GM12878 (cell line): ENCODE results near the gene MRPS23. TPM values are rescaled to one million over a fixed set of nuclear protein-coding genes. Genes with fewer than 3 reads are reported as not detected.

Experiments
- ATAC-seq: fragments of 200-7000 bp; cut with Tn5 transposase; 3 replicates; pipeline ENCODE4 v1.9.1; 2020; ENCODE audit warnings: mild to moderate bottlenecking, moderate library complexity
- BruUV-seq: library from RNA; stranded (reverse); fragments of 400-500 nt; replicated peaks from 2 replicates; lab custom pipeline; 2021; lab: Mats Ljungman, UMichigan
- CTCF ChIA-PET: fragments of 300-600 bp; sonication (Branson Sonifier 250); formaldehyde crosslinking; extraction: SDS; loops from one replicate; lab custom pipeline; 2021; ENCODE audit warnings: inconsistent platforms; lab: Yijun Ruan, JAX
- POLR2A ChIA-PET: fragments of 350-600 bp; formaldehyde crosslinking; extraction: SDS; loops from one replicate; lab custom pipeline; 2021; ENCODE audit warnings: inconsistent platforms; lab: Charles Lee
- RAD21 ChIA-PET: fragments of 300-600 bp; sonication (Branson Sonifier 250); formaldehyde crosslinking; loops from one replicate; lab custom pipeline; 2023; ENCODE audit warnings: antibody characterized with exemption; ENCODE audit not compliant: unreplicated experiment; lab: Charles Lee
- SMC1A ChIA-PET: fragments of 300-600 bp; sonication (Branson Sonifier 250); formaldehyde crosslinking; loops from one replicate; lab custom pipeline; 2023; ENCODE audit not compliant: unreplicated experiment, uncharacterized antibody; lab: Charles Lee
- DNase-seq: peaks from one replicate; pipeline ENCODE4 v3.0.0-alpha.2; 2011; ENCODE audit warnings: low read depth, low spot score
- FAIRE-seq: peaks from 3 replicates; lab custom pipeline; 2011; peaks lifted over from hg19 to GRCh38; lab: Jason Lieb, UNC
- H2AFZ ChIP-seq: 2 replicates; pipeline ENCODE4 v1.6.0; 2011; ENCODE audit warnings: low read depth, low read length, control low read depth; ENCODE audit not compliant: control insufficient read depth
- H3K27ac ChIP-seq: 2 replicates; pipeline ENCODE4 v1.5.1; 2011; ENCODE audit warnings: control low read depth; ENCODE audit not compliant: control insufficient read depth, insufficient read depth
- H3K27me3 ChIP-seq, 2 experiments: replicated peaks in 1 of 2; 2 replicates each; pipeline versions ENCODE4 v1.6.0 to v1.6.1; 2011; ENCODE audit warnings: low read length in 1 of 2; ENCODE audit not compliant: control insufficient read depth in 2 of 2, insufficient read depth in 2 of 2
- H3K36me3 ChIP-seq, 2 experiments: 2 replicates each; pipeline ENCODE4 v1.5.1; 2011; ENCODE audit warnings: low read length in 1 of 2; ENCODE audit not compliant: control insufficient read depth in 2 of 2, insufficient read depth in 2 of 2
- H3K4me1 ChIP-seq: 2 replicates; pipeline ENCODE4 v1.6.1; 2011; ENCODE audit warnings: mild to moderate bottlenecking, low read length, moderate library complexity, mixed read lengths; ENCODE audit not compliant: control insufficient read depth, insufficient read depth
- H3K4me2 ChIP-seq: 2 replicates; pipeline ENCODE4 v1.6.0; 2011; ENCODE audit warnings: control low read depth; ENCODE audit not compliant: control insufficient read depth, insufficient read depth
- H3K4me3 ChIP-seq: fragments of 200-600 bp; sonication (generic); 2 replicates; pipeline ENCODE4 v1.5.1; 2016
- H3K79me2 ChIP-seq: 2 replicates; pipeline ENCODE4 v1.6.0; 2011; ENCODE audit warnings: low read length; ENCODE audit not compliant: control insufficient read depth, insufficient read depth
- H3K9ac ChIP-seq: 2 replicates; pipeline ENCODE4 v1.8.0; 2011; ENCODE audit warnings: low read length, control low read depth, mixed read lengths; ENCODE audit not compliant: control insufficient read depth, insufficient read depth
- H3K9me3 ChIP-seq: replicated peaks from 3 replicates; pipeline ENCODE4 v1.5.1; 2011; ENCODE audit warnings: mild to moderate bottlenecking, low read length; ENCODE audit not compliant: control insufficient read depth, insufficient read depth
- H4K20me1 ChIP-seq: 2 replicates; pipeline ENCODE4 v1.6.0; 2011; ENCODE audit not compliant: control insufficient read depth, insufficient read depth
- BRCA1 ChIP-seq: IDR thresholded peaks from 2 replicates; pipeline ENCODE4 v1.6.1; 2011; ENCODE audit warnings: low read depth, low read length, improper control_type of control experiment
- CBX5 ChIP-seq: sonication (generic); IDR thresholded peaks from 2 replicates; pipeline ENCODE4 v1.6.1; 2016; ENCODE audit warnings: low read depth, moderate library complexity, mild to moderate bottlenecking, inconsistent platforms
- CHD1 ChIP-seq: IDR thresholded peaks from 2 replicates; pipeline ENCODE4 v1.6.1; 2012; ENCODE audit warnings: low read depth, low read length, improper control_type of control experiment
- E4F1 ChIP-seq: fragments of 450-650 bp; IDR thresholded peaks from 2 replicates; pipeline ENCODE4 v1.6.1; 2018; ENCODE audit warnings: borderline replicate concordance, mild to moderate bottlenecking; ENCODE audit not compliant: partially characterized antibody
- EED ChIP-seq: sonication (generic); IDR thresholded peaks from 2 replicates; pipeline ENCODE4 v1.6.1; 2016; ENCODE audit warnings: antibody characterized with exemption, low read depth
- GATAD2B ChIP-seq: fragments of 450-650 bp; conservative IDR thresholded peaks from 2 replicates; pipeline ENCODE4 v1.6.1; 2017; ENCODE audit warnings: low read depth, mild to moderate bottlenecking, moderate library complexity
- IRF4 ChIP-seq: IDR thresholded peaks from 2 replicates; pipeline ENCODE4 v1.6.1; 2011; ENCODE audit warnings: low read depth, low read length
- MEF2B ChIP-seq: fragments of 450-650 bp; IDR thresholded peaks from 2 replicates; pipeline ENCODE4 v1.6.1; 2018; ENCODE audit warnings: mild to moderate bottlenecking, moderate library complexity; ENCODE audit not compliant: partially characterized antibody, poor library complexity, severe bottlenecking
- NR2F1 ChIP-seq: fragments of 450-650 bp; conservative IDR thresholded peaks from 2 replicates; pipeline ENCODE4 v1.6.1; 2017; ENCODE audit warnings: mild to moderate bottlenecking
- POLR2AphosphoS5 ChIP-seq: IDR thresholded peaks from 2 replicates; pipeline ENCODE4 v1.6.1; 2011; ENCODE audit warnings: mild to moderate bottlenecking, low read length, inconsistent platforms
- SMAD5 ChIP-seq: IDR thresholded peaks from 2 replicates; pipeline ENCODE4 v1.6.1; 2016; ENCODE audit warnings: antibody characterized with exemption, low read depth
- TCF7 ChIP-seq: IDR thresholded peaks from 2 replicates; pipeline ENCODE4 v1.6.1; 2014; ENCODE audit warnings: antibody characterized with exemption, borderline replicate concordance
- USF1 ChIP-seq: IDR thresholded peaks from 2 replicates; pipeline ENCODE4 v1.6.1; 2011; ENCODE audit warnings: borderline replicate concordance, low read depth, mild to moderate bottlenecking, moderate library complexity, mixed read lengths, low read length; ENCODE audit not compliant: insufficient read depth; ENCODE audit errors: extremely low read length
- WRNIP1 ChIP-seq: IDR thresholded peaks from 2 replicates; pipeline ENCODE4 v1.6.1; 2011; ENCODE audit warnings: low read depth, low read length, improper control_type of control experiment, borderline replicate concordance
- YY1 ChIP-seq: IDR thresholded peaks from 2 replicates; pipeline ENCODE4 v1.6.1; 2011; ENCODE audit warnings: low read depth, mild to moderate bottlenecking, low read length
- ZBTB40 ChIP-seq: fragments of 450-650 bp; IDR thresholded peaks from 2 replicates; pipeline ENCODE4 v1.6.1; 2016; ENCODE audit warnings: mild to moderate bottlenecking, moderate library complexity, borderline replicate concordance
- ZNF24 ChIP-seq: fragments of 450-650 bp; IDR thresholded peaks from 2 replicates; pipeline ENCODE4 v1.6.1; 2017; ENCODE audit warnings: antibody characterized with exemption, mild to moderate bottlenecking
- in situ Hi-C: fragments of 300-500 bp; cut with MboI; formaldehyde crosslinking; loops from 9 replicates; pipeline ENCODE4 v1.14.3; 2018; ENCODE audit warnings: mixed read lengths
- intact Hi-C: fragments of 100-400 bp; cut with micrococcal nuclease; formaldehyde crosslinking; loops from one replicate; pipeline ENCODE4 v1.14.2; 2022; ENCODE audit not compliant: unreplicated experiment
- polyA plus RNA-seq, 11 experiments: library from polyadenylated mRNA; depleted of rRNA in 4 of 11; unstranded in 6 of 11; stranded (reverse) in 5 of 11; fragments of >200 nt; fragmentation: Nextera tagmentation in 4 of 11; fragmentation: Illumina TruSeq in 1 of 11; extraction: Ambion mirVana in 4 of 11; extraction: Trizol in 1 of 11; gene quantifications; 1 replicate in 1 of 11; 2 replicates in 10 of 11; pipeline versions ENCODE4 v1.2.1 to v1.2.3, GENCODE V29; 2011 to 2016; ENCODE audit warnings: inconsistent platforms in 2 of 11, missing spikeins in 2 of 11, low read depth in 1 of 11
- total RNA-seq, 4 experiments: library from RNA; depleted of rRNA in 3 of 4; stranded (reverse); fragments of >200 nt in 3 of 4; fragmentation: Illumina TruSeq in 1 of 4; extraction: Trizol in 1 of 4; gene quantifications; 2 replicates each; pipeline versions ENCODE4 v1.2.1 to v1.2.3, GENCODE V29; 2013 to 2021

MRPS23 gene
- total and polyA plus RNA-seq, 10 of the 15 experiments (the other 5 are each of a cell fraction or from before 2014, with no cell fraction given) = 65.3 to 237 (median 87.9) TPM

GRCh38 chr17:57870283-57870635, 20.4 kb upstream of the MRPS23 start:
- Histone ChIP-seq H2AFZ (no peak overlapping the region), H3K4me1 (peaks cover 23% of the 10 kb centered on the region), H3K36me3 (no peaks in the 10 kb centered on the region), H3K4me3 (no peak overlapping the region), H3K9ac (no peak overlapping the region), H3K4me2 (no peak overlapping the region), H3K9me3 (no peaks in the 10 kb centered on the region; the same call in 2 of the 3 replicates), H3K79me2 (no peaks in the 10 kb centered on the region), H4K20me1 (no peaks in the 10 kb centered on the region), H3K27ac (no peak overlapping the region), H3K27me3 (no peaks in the 10 kb centered on the region; a peak in 1 of 4 replicates)
- ChIA-PET RAD21 (interaction anchor here (1.0 to 4.2 kb wide), 3 partner anchors 11 to 127 kb away, joined by 3 to 20 read pairs (median 3); no protein-coding TSS in a partner anchor), POLR2A (interaction anchor here (1.0 to 1.1 kb wide), 2 partner anchors 81 to 137 kb away, joined by 3 read pairs; no protein-coding TSS in a partner anchor), CTCF (interaction anchor here (1.0 to 5.9 kb wide), 7 partner anchors 10 to 130 kb away, joined by 3 to 50 read pairs (median 6); no protein-coding TSS in a partner anchor), SMC1A (interaction anchor here (0.9 to 2.5 kb wide), 2 partner anchors 10 to 12 kb away, joined by 5 to 12 read pairs; no protein-coding TSS in a partner anchor)
- FAIRE-seq (no peak), DNase-seq (no peak), ATAC-seq (no peak)
- in situ Hi-C loops (no loop called here), intact Hi-C loops (no loop called here)
- BruUV-seq = no TSS peak
- TF ChIP-seq MEF2B = no peak
- TF ChIP-seq YY1 = no peak
- TF ChIP-seq E4F1 = no peak
- TF ChIP-seq IRF4 = no peak
- no peak for TF ChIP-seq TCF7
- no peak for TF ChIP-seq WRNIP1
- no peak for TF ChIP-seq CBX5
- TF ChIP-seq BRCA1 = no peak
- TF ChIP-seq NR2F1 = no peak
- no peak for TF ChIP-seq SMAD5
- TF ChIP-seq GATAD2B = no peak
- TF ChIP-seq POLR2AphosphoS5 = no peak
- no peak for TF ChIP-seq EED
- no peak for TF ChIP-seq USF1
- no peak for TF ChIP-seq ZNF24
- TF ChIP-seq CHD1 = no peak
- no peak for TF ChIP-seq ZBTB40
